GM18858 (cell line): ENCODE data around the gene EPB42.
"Not testable (repeated sequence)": the region's sequence is repeated elsewhere in the genome, so short reads cannot be mapped to it uniquely, and the experiment has no call there.

Source experiments
- ATAC-seq: cut with Tn5 transposase; IDR thresholded peaks from one replicate; pipeline ENCODE4 v1.9.1; 2021; ENCODE audit not compliant: unreplicated experiment

Gene EPB42

GRCh38 chr15:43213466-43213865 lies 7.4 kb downstream of the EPB42 start:
- ATAC-seq = no peak

- ATAC-seq = no peak
Observed at GRCh38 chr15:43212951-43213350, 7.9 kb downstream of the EPB42 start.

DNA sequence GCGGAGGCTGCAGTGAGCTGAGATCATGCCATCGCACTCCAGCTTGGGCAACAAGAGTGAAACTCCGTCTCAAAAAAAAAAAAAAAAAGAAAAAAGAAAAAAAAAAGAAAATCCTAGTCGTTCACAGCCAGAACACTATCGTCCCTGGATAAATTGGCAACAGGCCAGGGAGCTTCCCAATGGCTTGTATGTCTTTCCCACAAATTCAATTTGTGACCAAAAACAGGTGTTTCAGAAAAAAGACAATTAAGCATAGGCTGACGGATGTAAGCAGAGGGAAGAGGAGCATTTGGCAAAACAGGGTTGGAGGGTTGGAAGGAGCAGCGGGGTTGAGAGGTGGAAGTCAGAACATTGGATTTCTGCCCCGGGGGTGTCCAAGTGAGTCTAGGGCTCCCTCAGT lies 8.5 kb downstream of the EPB42 start:
- ATAC-seq = no peak

DNA sequence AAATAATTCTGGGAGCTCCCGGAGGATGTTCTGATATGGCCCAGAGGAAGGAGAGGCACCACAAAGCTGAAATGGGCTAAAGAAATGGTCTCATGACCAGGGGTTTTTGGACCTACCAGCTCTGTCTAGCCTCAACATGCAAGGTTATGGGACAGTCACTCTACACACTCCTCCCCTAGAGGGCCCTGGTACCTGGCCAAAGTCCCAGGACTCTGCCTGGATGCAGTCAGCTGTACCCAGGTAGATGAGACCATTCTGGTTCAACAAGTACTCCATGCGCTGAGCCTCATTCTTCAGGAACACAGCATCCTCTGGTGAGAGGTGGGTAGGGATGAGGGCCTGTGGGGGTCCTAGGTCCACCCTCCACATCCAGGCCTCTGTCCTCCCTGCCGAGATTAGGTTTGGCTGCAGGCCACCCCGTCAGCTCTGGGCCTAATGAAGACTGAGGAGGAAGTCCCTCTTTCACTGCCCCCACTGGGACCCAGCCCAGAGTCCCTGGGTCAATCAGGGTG lies 9.5 kb downstream of the EPB42 start:
- ATAC-seq = no peak

GRCh38 chr15:43210807-43211206 lies 10.0 kb downstream of the EPB42 start:
- ATAC-seq = no peak

- ATAC-seq = no peak
Observed at GRCh38 chr15:43210172-43210745, 10.6 kb downstream of the EPB42 start.

DNA sequence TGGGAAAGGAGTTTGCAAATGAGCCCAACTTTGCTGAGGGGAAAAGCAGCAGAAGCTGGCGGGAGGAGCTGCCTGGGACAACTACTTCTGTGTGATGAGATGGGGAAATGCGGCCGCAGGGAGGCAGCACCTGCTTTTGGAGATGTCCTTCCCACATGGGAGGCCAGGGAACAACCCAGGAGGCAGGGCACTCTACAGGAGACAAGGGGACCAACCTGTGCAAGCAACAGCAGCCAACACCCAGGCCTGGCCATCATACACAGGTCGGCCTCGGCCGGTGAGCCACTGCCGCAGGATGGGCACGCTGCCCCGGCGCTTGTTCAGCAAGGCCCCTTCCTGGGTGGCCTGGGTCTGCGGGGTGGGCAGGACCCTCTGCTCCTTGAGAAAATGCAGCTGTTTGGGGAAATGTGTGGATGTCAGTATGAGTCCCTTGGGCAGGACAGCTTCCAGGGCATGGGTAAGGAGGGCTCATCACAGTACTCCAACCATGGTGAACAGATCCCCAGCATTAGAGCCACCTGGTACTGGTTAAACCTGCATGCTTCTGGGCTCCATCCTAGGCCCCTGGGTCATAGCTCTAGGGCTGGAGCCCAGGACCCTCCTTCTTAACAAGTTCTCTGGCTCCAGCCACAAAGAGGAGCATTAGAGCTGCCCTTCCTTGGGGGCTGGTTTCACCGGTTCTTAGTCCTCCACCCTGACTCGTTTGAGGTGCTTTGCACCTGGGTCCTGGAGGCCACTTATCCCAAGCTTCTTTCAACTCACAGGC lies 11.6 kb downstream of the EPB42 start:
- ATAC-seq = no peak

DNA sequence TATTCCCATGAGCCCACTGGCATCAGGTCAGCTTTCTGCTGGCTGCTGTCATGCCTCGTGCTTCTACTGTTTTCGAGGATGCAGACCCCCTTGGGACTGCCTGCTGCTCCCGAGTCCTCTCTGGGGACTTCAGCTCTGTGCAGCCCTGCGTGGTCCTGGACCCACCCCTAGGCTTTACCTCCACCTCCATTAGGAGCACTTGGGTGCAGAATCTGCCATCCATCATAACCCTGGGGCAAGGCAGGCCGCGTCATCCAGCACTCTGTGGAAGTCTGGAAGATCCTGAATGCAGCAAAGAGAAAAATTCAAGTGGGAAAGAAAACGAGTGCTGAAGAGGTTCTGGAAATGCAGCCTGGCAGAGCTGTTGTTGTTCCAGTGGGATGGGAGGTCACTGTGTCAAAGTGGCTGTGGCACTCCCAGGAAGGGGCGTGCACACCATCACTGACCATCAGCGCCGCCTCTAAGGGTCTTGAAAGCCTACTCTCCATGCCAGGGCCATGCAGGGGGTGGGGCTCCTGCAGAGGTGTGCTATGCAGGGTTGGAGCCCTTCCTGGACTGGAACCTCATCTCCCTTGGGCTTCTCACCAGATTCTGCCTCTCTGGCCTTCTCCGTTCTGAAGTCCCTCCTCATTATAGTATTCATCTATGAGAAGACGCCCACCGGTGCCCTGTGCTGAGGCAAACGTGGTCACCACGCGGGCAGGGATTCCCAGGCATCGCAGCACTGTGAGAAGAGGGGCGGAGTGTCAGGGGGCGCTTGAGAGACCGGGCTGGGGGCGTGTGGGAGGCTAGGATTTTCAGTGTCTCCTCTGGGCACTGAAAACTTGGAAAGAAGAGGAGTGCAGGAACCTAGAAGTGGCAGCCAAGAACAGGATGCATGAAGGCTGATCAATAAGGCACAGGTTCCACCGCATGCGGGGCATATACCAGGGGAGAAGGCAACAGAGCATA lies 12.5 kb downstream of the EPB42 start:
- no peak for ATAC-seq

DNA sequence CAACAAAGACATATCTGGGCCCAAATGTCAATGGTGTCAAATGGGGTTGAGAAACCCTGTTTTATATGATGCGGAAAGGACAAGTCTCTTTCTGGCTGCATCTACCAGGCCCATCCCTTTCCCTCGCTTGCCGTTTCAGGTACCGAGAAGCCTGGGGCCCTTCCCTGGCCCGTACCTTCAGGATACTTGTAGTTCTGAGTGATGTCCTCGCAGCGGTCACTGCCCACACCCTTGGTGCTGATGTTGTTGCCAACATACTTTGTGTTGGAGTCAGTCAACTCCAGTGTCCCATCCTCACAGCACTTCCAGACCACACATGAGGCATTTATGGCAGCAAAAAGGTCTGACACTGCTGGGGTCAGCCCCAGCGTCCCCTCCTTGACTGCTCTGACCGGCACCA lies 13.8 kb downstream of the EPB42 start:
- ATAC-seq = no peak

DNA sequence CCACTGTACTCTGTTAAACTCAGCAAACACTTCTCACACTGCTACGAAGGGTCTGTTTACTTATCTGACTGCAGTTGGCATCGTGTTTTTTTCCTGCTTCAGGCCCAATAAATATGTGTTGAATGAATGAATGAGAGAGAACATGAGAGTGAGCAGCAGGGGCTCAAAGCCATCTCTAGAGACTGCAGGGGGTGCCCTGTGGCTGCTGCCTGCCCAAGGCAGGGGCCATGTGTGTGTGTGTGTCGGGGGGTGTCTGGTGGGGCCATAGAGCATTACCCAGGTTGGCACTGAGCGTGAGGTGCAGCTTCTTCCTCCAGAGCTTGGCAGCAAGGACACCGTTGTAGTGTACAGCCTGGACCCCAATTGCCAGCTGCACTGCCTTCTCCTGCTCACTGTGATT lies 14.8 kb downstream of the EPB42 start:
- no peak for ATAC-seq

- no peak for ATAC-seq
Observed at GRCh38 chr15:43204016-43204901, 16.6 kb downstream of the EPB42 start.

GRCh38 chr15:43199945-43200488 lies 20.8 kb downstream of the EPB42 start:
- ATAC-seq = no peak

DNA sequence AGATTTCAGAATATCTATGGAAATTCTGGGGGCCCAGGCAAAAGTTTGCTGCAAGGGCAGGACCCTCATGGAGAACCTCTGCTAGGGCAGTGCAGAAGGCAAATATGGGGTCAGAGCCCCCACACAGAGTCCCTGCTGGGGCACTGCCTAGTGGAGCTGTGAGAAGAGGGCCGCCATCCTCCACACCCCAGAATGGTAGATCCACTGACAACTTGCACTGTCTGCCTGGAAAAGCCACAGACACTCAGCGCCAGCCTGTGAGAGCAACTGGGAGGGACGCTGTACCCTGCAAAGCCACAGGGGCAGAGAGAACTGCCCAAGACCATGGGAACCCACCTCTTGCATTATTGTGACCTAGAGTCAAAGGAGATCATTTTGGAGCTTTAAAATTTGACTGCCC lies 21.8 kb downstream of the EPB42 start:
- no peak for ATAC-seq

- ATAC-seq = not testable (repeated sequence)
Observed at GRCh38 chr15:43198556-43198955, 22.3 kb downstream of the EPB42 start.

DNA sequence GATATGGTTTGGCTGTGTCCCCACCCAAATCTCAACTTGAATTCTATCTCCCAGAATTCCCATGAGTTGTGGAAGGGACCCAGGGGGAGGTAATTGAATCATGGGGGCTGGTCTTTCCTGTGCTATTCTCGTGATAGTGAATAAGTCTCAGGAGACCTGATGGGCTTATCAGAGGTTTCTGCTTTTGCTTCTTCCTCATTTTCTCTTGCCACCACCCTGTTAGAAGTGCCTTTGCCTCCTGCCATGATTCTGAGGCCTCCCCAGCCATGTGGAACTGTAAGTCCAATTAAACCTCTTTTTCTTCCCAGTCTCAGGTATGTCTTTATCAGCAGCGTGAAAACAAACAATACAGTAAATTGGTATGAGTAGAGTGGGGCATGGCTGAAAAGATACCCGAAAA lies 23.0 kb downstream of the EPB42 start:
- ATAC-seq = not testable (repeated sequence)

GRCh38 chr15:43196760-43197548 lies 23.9 kb downstream of the EPB42 start:
- ATAC-seq = no peak

- ATAC-seq = no peak
Observed at GRCh38 chr15:43194795-43195194, 26.0 kb downstream of the EPB42 start.

DNA sequence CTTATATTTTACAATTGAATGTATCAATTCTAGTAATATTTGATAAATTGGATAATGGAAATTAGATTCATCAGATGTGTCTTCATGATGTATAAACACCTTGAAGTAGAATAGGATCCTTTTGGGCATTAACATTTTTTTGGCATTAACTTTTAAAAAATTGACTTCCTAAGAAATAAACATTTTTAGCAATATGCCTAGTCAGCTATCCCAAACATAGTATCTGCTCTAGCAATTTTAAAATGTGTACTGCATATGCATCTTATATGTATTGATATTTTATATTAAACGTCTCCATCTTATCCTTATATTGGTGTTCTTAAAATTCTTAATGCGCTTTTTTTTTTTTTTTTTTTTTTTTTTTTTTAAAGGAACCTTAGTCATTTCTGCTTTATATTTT lies 27.1 kb downstream of the EPB42 start:
- ATAC-seq = no peak

GRCh38 chr15:43190178-43190577 lies 30.6 kb downstream of the EPB42 start:
- no peak for ATAC-seq
